Measurements from ENCODE around the gene CCDC27.

Gene CCDC27

GRCh38 chr1:3790500-3790923, 38.3 kb downstream of the CCDC27 start:
- no peak for TF ChIP-seq CTCF (IDR thresholded peaks at IDR 0.05)
- H3K9ac ChIP-seq = no peak overlapping the region

GRCh38 chr1:3790952-3791351, 38.7 kb downstream of the CCDC27 start:
- Histone ChIP-seq H3K4me2 (ENCODE audit: low read length) (no peak overlapping the region), H3K4me1 (peaks cover 3% of the 10 kb centered on the region), H3K9ac (no peak overlapping the region), H3K27me3 (ENCODE audit: control insufficient read depth, insufficient read depth, low read length) (no peaks in the 10 kb centered on the region), H3K36me3 (ENCODE audit: control insufficient read depth, insufficient read depth, low read length) (no peaks in the 10 kb centered on the region), H3K79me2 (peaks cover 22% of the 10 kb centered on the region), H2AFZ (no peak overlapping the region), H3K27ac (no peak overlapping the region), H3K4me3 (ENCODE audit: low read depth, low read length) (no peak overlapping the region), H3K9me3 (ENCODE audit: control insufficient read depth, low read length) (no peaks in the 10 kb centered on the region)
- no peak for TF ChIP-seq CTCF (IDR thresholded peaks at IDR 0.05)

More at GRCh38 chr1:3790500-3790923, 38.3 kb downstream of the CCDC27 start:
- Histone ChIP-seq H3K27ac (no peak overlapping the region), H3K36me3 (ENCODE audit: control insufficient read depth, insufficient read depth, low read length) (no peaks in the 10 kb centered on the region), H3K4me3 (ENCODE audit: low read depth, low read length) (no peak overlapping the region), H3K9me3 (ENCODE audit: control insufficient read depth, low read length) (no peaks in the 10 kb centered on the region), H2AFZ (no peak overlapping the region), H3K27me3 (ENCODE audit: control insufficient read depth, insufficient read depth, low read length) (no peaks in the 10 kb centered on the region), H3K4me1 (peaks cover 3% of the 10 kb centered on the region), H3K4me2 (ENCODE audit: low read length) (no peak overlapping the region), H3K79me2 (peaks cover 20% of the 10 kb centered on the region)

GRCh38 chr1:3795453-3796214, 43.4 kb downstream of the CCDC27 start:
- H3K4me3 ChIP-seq (ENCODE audit: low read depth, low read length) = peak overlapping the region; percentile 63
- peaks cover 22% of the 10 kb centered on the region for H3K79me2 ChIP-seq
- no peaks in the 10 kb centered on the region for H3K36me3 ChIP-seq (ENCODE audit: control insufficient read depth, insufficient read depth, low read length)
- H3K27ac ChIP-seq = no peak overlapping the region
- H3K9me3 ChIP-seq (ENCODE audit: control insufficient read depth, low read length) = no peaks in the 10 kb centered on the region
- peak overlapping the region; percentile 65 for H3K4me2 ChIP-seq (ENCODE audit: low read length)
- H3K9ac ChIP-seq = peak overlapping the region; percentile 37
- no peak overlapping the region for H2AFZ ChIP-seq
- peaks cover 3% of the 10 kb centered on the region for H3K4me1 ChIP-seq
- no peak for TF ChIP-seq CTCF (IDR thresholded peaks at IDR 0.05)
- no peaks in the 10 kb centered on the region for H3K27me3 ChIP-seq (ENCODE audit: control insufficient read depth, insufficient read depth, low read length)

GRCh38 chr1:3796215-3797061, 44.2 kb downstream of the CCDC27 start, which contains the start of gene LRRC47:
Gene LRRC47, minus strand, starts transcription at chr1:3796498. Its CDS starts 22 bp downstream, at chr1:3796476.
- Histone ChIP-seq H3K4me3 (ENCODE audit: low read depth, low read length) (peak within 1 kb of the TSS; percentile 63), H3K36me3 (ENCODE audit: control insufficient read depth, insufficient read depth, low read length) (no peaks in the 10 kb centered on the region), H3K4me1 (peaks cover 3% of the 10 kb centered on the region), H3K27me3 (ENCODE audit: control insufficient read depth, insufficient read depth, low read length) (no peaks in the 10 kb centered on the region), H3K79me2 (peaks cover 22% of the 10 kb centered on the region), H2AFZ (peak within 1 kb of the TSS; percentile 84), H3K4me2 (ENCODE audit: low read length) (peak within 1 kb of the TSS; percentile 65), H3K9ac (peak within 1 kb of the TSS; percentile 37), H3K27ac (peak within 1 kb of the TSS; percentile 21), H3K9me3 (ENCODE audit: control insufficient read depth, low read length) (no peaks in the 10 kb centered on the region)
- no peak for TF ChIP-seq CTCF (IDR thresholded peaks at IDR 0.05)
